Measurements from ENCODE around the gene CCDC33.

Gene CCDC33

GRCh38 chr15:74378848-74379247 lies 142.7 kb downstream of the CCDC33 start:
- TF ChIP-seq, protein P1, sequence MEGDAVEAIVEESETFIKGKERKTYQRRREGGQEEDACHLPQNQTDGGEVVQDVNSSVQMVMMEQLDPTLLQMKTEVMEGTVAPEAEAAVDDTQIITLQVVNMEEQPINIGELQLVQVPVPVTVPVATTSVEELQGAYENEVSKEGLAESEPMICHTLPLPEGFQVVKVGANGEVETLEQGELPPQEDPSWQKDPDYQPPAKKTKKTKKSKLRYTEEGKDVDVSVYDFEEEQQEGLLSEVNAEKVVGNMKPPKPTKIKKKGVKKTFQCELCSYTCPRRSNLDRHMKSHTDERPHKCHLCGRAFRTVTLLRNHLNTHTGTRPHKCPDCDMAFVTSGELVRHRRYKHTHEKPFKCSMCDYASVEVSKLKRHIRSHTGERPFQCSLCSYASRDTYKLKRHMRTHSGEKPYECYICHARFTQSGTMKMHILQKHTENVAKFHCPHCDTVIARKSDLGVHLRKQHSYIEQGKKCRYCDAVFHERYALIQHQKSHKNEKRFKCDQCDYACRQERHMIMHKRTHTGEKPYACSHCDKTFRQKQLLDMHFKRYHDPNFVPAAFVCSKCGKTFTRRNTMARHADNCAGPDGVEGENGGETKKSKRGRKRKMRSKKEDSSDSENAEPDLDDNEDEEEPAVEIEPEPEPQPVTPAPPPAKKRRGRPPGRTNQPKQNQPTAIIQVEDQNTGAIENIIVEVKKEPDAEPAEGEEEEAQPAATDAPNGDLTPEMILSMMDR (IDR thresholded peaks at IDR 0.05), result no peak

- TF ChIP-seq, protein P1 (IDR thresholded peaks at IDR 0.05), result no peak
These were observed 144.4 kb downstream of the CCDC33 start for GRCh38 chr15:74380361-74381189.

DNA sequence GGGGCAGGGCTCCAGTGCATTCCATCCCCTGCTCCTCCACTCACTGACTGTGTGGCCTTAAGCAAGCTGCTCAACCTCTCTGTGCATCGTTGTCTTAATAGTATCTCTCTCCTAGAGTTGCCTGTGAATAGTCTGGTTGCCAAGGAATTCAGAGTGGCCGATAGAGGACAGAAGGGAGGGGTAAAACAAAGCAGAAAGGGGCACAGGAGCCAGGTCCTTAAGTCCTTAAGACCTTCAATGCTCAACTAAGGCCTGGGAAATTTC lies 145.0 kb downstream of the CCDC33 start:
- TF ChIP-seq, protein P1 (IDR thresholded peaks at IDR 0.05), result no peak

DNA sequence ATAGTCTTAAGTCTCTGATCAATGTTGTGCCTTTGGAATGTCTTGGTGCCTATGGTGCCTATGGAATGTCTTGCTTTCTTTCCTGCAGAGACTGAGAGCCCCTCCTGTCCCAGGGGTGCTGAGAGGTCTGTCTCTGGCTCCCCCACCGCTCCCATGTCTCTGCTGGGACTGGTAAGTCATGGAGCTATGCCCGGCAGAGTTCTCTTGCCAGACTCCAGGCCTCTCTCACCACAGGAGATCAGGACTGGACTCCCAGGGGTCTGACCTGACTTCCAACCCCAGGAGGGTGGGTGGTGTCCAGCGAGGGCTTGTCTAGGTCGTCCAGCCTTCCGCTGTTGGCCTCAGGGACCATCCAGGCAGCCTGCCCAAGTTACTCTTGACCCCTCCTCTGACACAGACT lies 145.4 kb downstream of the CCDC33 start:
- TF ChIP-seq, protein P1 (IDR thresholded peaks at IDR 0.05), result no peak

DNA sequence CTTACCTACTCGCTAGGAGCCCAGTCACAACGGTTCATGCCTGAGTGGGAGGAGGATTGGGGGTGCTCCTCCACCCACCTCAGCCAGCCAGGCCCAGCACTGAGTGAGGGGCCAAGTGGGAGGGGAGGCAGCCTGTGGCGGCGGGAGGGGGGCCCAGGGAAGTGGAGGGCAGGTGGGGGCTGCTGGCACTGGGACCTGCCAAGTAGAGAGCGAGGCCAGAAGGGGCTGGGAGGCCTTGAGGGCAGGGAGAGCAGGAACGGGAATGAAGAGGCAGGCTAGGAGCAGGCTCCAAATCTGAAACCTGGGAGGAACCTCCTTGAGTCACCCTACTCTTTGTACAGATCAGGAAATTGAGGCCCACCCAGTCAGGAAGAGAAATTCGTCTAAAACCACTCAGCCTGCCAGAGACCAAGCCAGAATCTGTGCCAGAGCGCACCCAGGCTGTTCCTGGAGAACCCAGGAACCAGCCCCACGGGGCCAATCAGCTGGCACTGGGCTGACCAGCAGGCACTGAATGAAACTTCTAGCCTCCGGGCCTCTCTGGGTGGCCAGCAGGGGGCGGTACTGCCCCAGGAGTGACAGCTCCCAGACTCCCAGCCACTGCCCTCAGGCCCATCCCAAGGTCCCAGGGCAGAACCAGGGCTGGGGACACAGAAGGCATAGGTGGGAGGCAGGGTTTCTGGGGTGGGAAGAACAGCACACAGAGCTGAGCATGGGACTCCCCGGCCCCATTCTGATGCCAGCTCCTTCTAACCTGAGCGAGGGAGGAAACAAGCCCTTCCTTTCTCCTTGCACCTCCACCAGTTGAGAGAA lies 146.1 kb downstream of the CCDC33 start:
- TF ChIP-seq, protein P1 (IDR thresholded peaks at IDR 0.05), result peak; percentile 96

DNA sequence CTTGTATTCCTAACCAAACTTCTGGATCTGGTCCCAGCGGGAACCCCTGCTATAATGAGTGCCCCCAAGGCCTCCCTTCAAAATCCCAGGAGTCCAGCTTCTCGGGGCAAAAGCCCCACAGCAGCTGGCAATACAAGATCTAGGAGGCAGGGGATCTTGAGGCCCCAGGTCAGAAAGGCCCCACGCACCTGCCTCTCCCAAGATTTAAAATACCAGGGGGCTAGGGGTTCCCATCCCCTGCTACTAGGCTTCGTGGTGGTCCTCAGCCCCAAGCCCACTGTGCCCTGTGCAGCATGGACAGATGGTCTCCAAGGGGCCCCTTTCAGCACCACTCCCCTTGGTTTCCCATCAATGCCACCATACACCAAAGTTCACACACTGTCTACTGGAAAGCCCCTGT lies 147.2 kb downstream of the CCDC33 start:
- TF ChIP-seq, protein P1 (IDR thresholded peaks at IDR 0.05), result no peak

DNA sequence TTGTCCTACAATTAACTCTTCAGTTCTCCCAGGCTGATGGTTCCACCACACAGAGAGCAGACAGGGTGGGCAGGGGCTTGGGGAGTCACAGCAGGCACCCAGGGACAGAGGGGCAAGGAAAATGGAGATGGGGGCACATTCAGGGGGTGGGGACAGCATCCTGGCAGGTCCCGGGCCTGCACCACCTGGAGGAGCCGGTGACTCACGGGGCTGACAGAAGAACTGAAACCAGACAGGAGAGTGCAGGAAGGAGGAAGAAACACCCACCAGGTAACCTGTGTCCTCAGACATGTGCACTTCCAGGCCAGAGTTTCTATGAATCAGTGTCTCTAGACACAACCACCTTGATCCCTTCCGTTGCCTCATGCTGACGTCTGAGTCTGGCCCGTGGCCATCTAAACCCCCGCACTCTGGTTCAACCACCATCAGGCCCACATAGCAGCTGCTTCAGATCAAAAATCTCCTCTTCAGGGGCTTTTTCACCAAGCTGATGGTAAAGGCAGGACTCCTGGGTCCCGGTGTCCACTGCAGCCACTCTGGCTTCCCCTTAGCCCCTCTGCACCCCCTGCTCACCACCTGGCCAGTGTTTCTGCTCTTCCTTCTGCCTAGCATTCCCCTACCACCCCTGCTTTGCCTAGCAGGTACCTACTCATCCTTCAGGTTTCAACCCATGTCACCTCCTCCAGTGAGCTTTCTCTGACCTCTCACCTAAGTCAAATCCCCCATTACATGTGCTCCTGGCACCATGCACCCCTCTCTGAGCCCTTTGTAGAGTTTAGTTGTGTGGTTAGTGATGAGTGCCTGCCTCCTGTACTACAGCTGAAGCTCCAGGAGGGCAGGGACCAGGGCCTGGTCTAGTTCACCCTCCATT lies 147.8 kb downstream of the CCDC33 start:
- TF ChIP-seq, protein P1 (IDR thresholded peaks at IDR 0.05), result no peak

All from LNCAP (cell line).